Astrocyte (in vitro differentiated cells and primary cell): Measurements from ENCODE around the gene FAM47E. TPM values are rescaled to one million over a fixed set of nuclear protein-coding genes. Genes with fewer than 3 reads are reported as not detected.

Experiments used
- DNase-seq: peaks from one replicate; pipeline ENCODE4 v3.0.0-alpha.2; 2010; ENCODE audit warnings: low read depth
- FAIRE-seq: peaks from 2 replicates; lab custom pipeline; 2011; peaks lifted over from hg19 to GRCh38; lab: Jason Lieb, UNC
- H2AFZ ChIP-seq: 2 replicates; pipeline ENCODE4 v1.6.0; 2012; ENCODE audit warnings: low read depth, low read length, inconsistent platforms
- H3K27ac ChIP-seq: 2 replicates; pipeline ENCODE4 v1.5.1; 2011; ENCODE audit warnings: low read depth, low read length, inconsistent platforms
- H3K27me3 ChIP-seq: 2 replicates; pipeline ENCODE4 v1.6.0; 2011; ENCODE audit warnings: low read length, inconsistent platforms; ENCODE audit not compliant: insufficient read depth
- H3K36me3 ChIP-seq: 2 replicates; pipeline ENCODE4 v1.5.1; 2011; ENCODE audit warnings: low read length, inconsistent platforms; ENCODE audit not compliant: insufficient read depth
- H3K4me1 ChIP-seq: 2 replicates; pipeline ENCODE4 v1.5.1; 2011; ENCODE audit warnings: low read length, inconsistent platforms; ENCODE audit not compliant: insufficient read depth
- H3K4me2 ChIP-seq: 2 replicates; pipeline ENCODE4 v1.6.0; 2012; ENCODE audit warnings: low read length, inconsistent platforms
- H3K4me3 ChIP-seq: 2 replicates; pipeline ENCODE4 v1.5.1; 2011; ENCODE audit warnings: low read depth, mild to moderate bottlenecking, low read length, inconsistent platforms; ENCODE audit not compliant: insufficient read depth
- H3K79me2 ChIP-seq: 2 replicates; pipeline ENCODE4 v1.6.0; 2012; ENCODE audit warnings: mild to moderate bottlenecking, low read length, inconsistent platforms; ENCODE audit not compliant: insufficient read depth
- H3K9ac ChIP-seq: 2 replicates; pipeline ENCODE4 v1.6.0; 2012; ENCODE audit warnings: mild to moderate bottlenecking, low read length, inconsistent platforms
- H3K9me3 ChIP-seq: 2 replicates; pipeline ENCODE4 v1.5.1; 2012; ENCODE audit warnings: low read depth, mild to moderate bottlenecking, low read length, inconsistent platforms; ENCODE audit not compliant: insufficient read depth
- H4K20me1 ChIP-seq: 2 replicates; pipeline ENCODE4 v1.6.0; 2012; ENCODE audit warnings: low read length, inconsistent platforms; ENCODE audit not compliant: insufficient read depth
- H3K27ac Mint-ChIP-seq: one replicate; pipeline ENCODE4 v1.8.0; 2021; ENCODE audit warnings: mild to moderate bottlenecking, mixed read lengths; ENCODE audit not compliant: unreplicated experiment
- H3K27me3 Mint-ChIP-seq: one replicate; pipeline ENCODE4 v1.8.0; 2021; ENCODE audit warnings: low read depth, mixed read lengths; ENCODE audit not compliant: unreplicated experiment
- H3K36me3 Mint-ChIP-seq: one replicate; pipeline ENCODE4 v1.8.0; 2021; ENCODE audit warnings: low read depth, mixed read lengths; ENCODE audit not compliant: unreplicated experiment
- H3K4me1 Mint-ChIP-seq: one replicate; pipeline ENCODE4 v1.8.0; 2021; ENCODE audit warnings: low read depth, mixed read lengths; ENCODE audit not compliant: unreplicated experiment
- H3K4me3 Mint-ChIP-seq: one replicate; pipeline ENCODE4 v1.8.0; 2021; ENCODE audit warnings: mild to moderate bottlenecking, moderate library complexity, mixed read lengths; ENCODE audit not compliant: unreplicated experiment
- H3K9me3 Mint-ChIP-seq: one replicate; pipeline ENCODE4 v1.8.0; 2021; ENCODE audit warnings: mild to moderate bottlenecking, mixed read lengths; ENCODE audit not compliant: unreplicated experiment
- EZH2 ChIP-seq: IDR thresholded peaks from 2 replicates; pipeline ENCODE4 v1.6.1; 2012; ENCODE audit warnings: mild to moderate bottlenecking, low read length, inconsistent platforms; ENCODE audit not compliant: insufficient read depth
- total RNA-seq: library from RNA; stranded (reverse); gene quantifications from 2 replicates; pipeline ENCODE4 v1.2.1, GENCODE V29; 2021
- TF ChIP-seq, protein P1 (sequence below): IDR thresholded peaks from 2 replicates; pipeline ENCODE4 v1.5.1; 2011; ENCODE audit warnings: low read depth, mild to moderate bottlenecking, inconsistent platforms, low read length, moderate library complexity; ENCODE audit not compliant: insufficient read depth

FAM47E gene
- total RNA-seq, 1 donor from 2014 or later, result 0.54 TPM

DNA sequence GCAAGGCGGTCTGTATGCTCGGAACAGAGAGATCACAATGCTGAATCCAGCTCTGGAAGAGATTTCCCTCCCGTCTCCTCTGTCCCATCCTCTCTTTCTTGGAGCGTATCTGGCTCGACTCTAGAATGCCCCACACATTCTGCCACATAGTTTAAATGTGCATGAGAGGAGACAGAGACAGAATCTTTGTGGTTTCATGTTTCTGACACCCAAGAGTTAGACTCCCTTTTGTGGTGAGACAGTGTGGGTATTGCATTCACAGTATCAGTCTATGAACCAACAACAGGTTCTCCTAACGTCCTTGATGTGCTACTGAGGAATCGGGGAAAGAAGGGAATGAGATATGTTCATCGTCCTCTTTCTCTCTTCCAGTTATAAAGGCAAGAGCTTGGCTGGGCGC, 25.3 kb downstream of the FAM47E start:
- no peak for FAIRE-seq
- H4K20me1 ChIP-seq, result no peaks in the 10 kb centered on the region
- no peak overlapping the region for H3K27ac ChIP-seq
- H3K36me3 ChIP-seq, result no peaks in the 10 kb centered on the region
- Mint-ChIP-seq H3K4me1 (peaks cover 2% of the 10 kb centered on the region), H3K36me3 (peaks cover 2% of the 10 kb centered on the region), H3K4me3 (no peak overlapping the region), H3K9me3 (no peaks in the 10 kb centered on the region), H3K27me3 (peaks cover 5% of the 10 kb centered on the region), H3K27ac (no peak overlapping the region)
- H3K79me2 ChIP-seq, result no peaks in the 10 kb centered on the region
- H2AFZ ChIP-seq, result no peak overlapping the region
- H3K4me3 ChIP-seq, result no peak overlapping the region
- H3K9me3 ChIP-seq, result no peaks in the 10 kb centered on the region
- H3K27me3 ChIP-seq, result peaks cover 11% of the 10 kb centered on the region
- TF ChIP-seq EZH2, result no peak
- TF ChIP-seq, protein P1, sequence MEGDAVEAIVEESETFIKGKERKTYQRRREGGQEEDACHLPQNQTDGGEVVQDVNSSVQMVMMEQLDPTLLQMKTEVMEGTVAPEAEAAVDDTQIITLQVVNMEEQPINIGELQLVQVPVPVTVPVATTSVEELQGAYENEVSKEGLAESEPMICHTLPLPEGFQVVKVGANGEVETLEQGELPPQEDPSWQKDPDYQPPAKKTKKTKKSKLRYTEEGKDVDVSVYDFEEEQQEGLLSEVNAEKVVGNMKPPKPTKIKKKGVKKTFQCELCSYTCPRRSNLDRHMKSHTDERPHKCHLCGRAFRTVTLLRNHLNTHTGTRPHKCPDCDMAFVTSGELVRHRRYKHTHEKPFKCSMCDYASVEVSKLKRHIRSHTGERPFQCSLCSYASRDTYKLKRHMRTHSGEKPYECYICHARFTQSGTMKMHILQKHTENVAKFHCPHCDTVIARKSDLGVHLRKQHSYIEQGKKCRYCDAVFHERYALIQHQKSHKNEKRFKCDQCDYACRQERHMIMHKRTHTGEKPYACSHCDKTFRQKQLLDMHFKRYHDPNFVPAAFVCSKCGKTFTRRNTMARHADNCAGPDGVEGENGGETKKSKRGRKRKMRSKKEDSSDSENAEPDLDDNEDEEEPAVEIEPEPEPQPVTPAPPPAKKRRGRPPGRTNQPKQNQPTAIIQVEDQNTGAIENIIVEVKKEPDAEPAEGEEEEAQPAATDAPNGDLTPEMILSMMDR, result no peak
- H3K4me1 ChIP-seq, result no peaks in the 10 kb centered on the region
- no peak for DNase-seq
- no peak overlapping the region for H3K4me2 ChIP-seq
- no peak overlapping the region for H3K9ac ChIP-seq

DNA sequence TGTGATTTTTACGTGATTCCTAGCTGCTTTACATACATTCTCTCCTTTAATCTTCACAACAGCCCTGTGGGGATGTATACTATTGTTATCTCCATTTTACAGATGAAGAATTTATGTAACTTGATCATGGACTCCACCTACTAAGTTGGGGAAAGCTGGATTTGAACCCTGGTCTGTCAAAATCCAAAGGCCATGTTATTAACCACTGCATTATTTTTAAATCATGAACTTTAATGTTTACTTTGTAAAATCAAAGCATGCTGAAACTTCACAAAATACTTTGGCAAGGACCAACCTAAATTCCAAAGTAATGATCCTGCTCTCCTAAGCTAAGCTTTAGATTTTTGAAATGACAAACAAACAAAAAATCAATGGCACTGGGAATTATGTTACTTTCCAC, 26.1 kb downstream of the FAM47E start:
- H3K9me3 Mint-ChIP-seq, result no peaks in the 10 kb centered on the region
- Histone ChIP-seq H3K4me3 (no peak overlapping the region), H3K4me1 (no peaks in the 10 kb centered on the region), H3K27ac (no peak overlapping the region), H3K9me3 (no peaks in the 10 kb centered on the region), H2AFZ (no peak overlapping the region), H3K4me2 (no peak overlapping the region), H3K9ac (no peak overlapping the region), H3K36me3 (no peaks in the 10 kb centered on the region), H4K20me1 (no peaks in the 10 kb centered on the region), H3K79me2 (no peaks in the 10 kb centered on the region), H3K27me3 (peaks cover 8% of the 10 kb centered on the region)
- H3K27ac Mint-ChIP-seq, result no peak overlapping the region
- H3K4me1 Mint-ChIP-seq, result peaks cover 2% of the 10 kb centered on the region
- H3K36me3 Mint-ChIP-seq, result peaks cover 2% of the 10 kb centered on the region
- no peak overlapping the region for H3K4me3 Mint-ChIP-seq
- DNase-seq, result no peak
- TF ChIP-seq EZH2, result no peak
- TF ChIP-seq, protein P1, result no peak
- H3K27me3 Mint-ChIP-seq, result peaks cover 5% of the 10 kb centered on the region
- no peak for FAIRE-seq

DNA sequence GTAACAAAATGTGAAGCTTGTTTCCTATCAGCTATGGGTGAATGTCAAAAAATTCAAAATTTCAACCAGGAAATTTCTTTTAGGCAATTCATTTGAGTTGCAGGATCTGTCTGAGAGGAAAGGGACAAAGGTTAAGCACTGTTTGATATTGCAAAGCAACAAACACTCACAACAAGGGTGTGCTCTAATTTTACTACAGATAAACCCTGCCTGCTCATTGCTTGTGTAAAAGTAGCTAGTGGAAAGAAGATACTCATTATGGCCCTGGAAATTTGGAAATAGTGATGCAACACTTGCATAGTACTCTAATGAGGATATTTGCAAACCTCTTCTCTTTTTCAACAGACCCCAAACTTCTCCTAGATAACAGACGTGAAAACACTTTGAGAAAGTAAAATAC, 27.1 kb downstream of the FAM47E start:
- FAIRE-seq, result no peak

More for the DNA sequence above, 27.1 kb downstream of the FAM47E start:
- no peak overlapping the region for H3K27ac Mint-ChIP-seq
- H3K9me3 Mint-ChIP-seq, result no peaks in the 10 kb centered on the region
- Histone ChIP-seq H3K4me2 (no peak overlapping the region), H2AFZ (no peak overlapping the region), H4K20me1 (no peaks in the 10 kb centered on the region), H3K4me1 (no peaks in the 10 kb centered on the region), H3K9me3 (no peaks in the 10 kb centered on the region), H3K36me3 (no peaks in the 10 kb centered on the region), H3K9ac (no peak overlapping the region), H3K27ac (no peak overlapping the region), H3K79me2 (no peaks in the 10 kb centered on the region), H3K4me3 (no peak overlapping the region), H3K27me3 (peaks cover 6% of the 10 kb centered on the region)
- DNase-seq, result no peak
- peaks cover 2% of the 10 kb centered on the region for H3K36me3 Mint-ChIP-seq
- no peak for TF ChIP-seq EZH2
- TF ChIP-seq, protein P1, result no peak
- peaks cover 2% of the 10 kb centered on the region for H3K4me1 Mint-ChIP-seq
- no peak overlapping the region for H3K4me3 Mint-ChIP-seq
- peaks cover 5% of the 10 kb centered on the region for H3K27me3 Mint-ChIP-seq
